ENCODE results near the gene HIGD2A.

The HIGD2A gene

GRCh38 chr5:176368726-176369125 is 19.8 kb upstream of the HIGD2A start:
- DNase-seq: no peak

GRCh38 chr5:176369934-176370711 is 18.4 kb upstream of the HIGD2A start:
- DNase-seq: no peak

- DNase-seq: peak in 3 of 56 donors; percentile 8 to 20 (median 10)
Measured at GRCh38 chr5:176371621-176372539, 16.7 kb upstream of the HIGD2A start.

- DNase-seq: peak in 1 of 56 donors; percentile 10
Measured at GRCh38 chr5:176373100-176373818, 15.3 kb upstream of the HIGD2A start.

GRCh38 chr5:176379881-176380280 is 8.7 kb upstream of the HIGD2A start:
- DNase-seq: no peak

- no peak for DNase-seq
Measured at GRCh38 chr5:176381423-176381822, 7.1 kb upstream of the HIGD2A start.

GRCh38 chr5:176381979-176382378 is 6.6 kb upstream of the HIGD2A start:
- no peak for DNase-seq

GRCh38 chr5:176382721-176383120 is 5.8 kb upstream of the HIGD2A start:
- DNase-seq: no peak

- DNase-seq: no peak
Measured at GRCh38 chr5:176383248-176383905, 5.2 kb upstream of the HIGD2A start.

GRCh38 chr5:176383961-176384360 is 4.6 kb upstream of the HIGD2A start:
- DNase-seq: no peak

- DNase-seq: no peak
Measured at GRCh38 chr5:176384366-176384930, 4.1 kb upstream of the HIGD2A start.

- no peak for DNase-seq
Measured at GRCh38 chr5:176384991-176385390, 3.6 kb upstream of the HIGD2A start.

- DNase-seq: no peak
Measured at GRCh38 chr5:176386491-176386890, 2.1 kb upstream of the HIGD2A start.

- DNase-seq: no peak
Measured at GRCh38 chr5:176387384-176387925, 1.1 kb upstream of the HIGD2A start.

- no peak for DNase-seq
Measured at GRCh38 chr5:176388003-176388443, 528 bp upstream of the HIGD2A start.

GRCh38 chr5:176389135-176390123 is 878 bp downstream of the HIGD2A start:
- no peak for DNase-seq

- no peak for DNase-seq
Measured at GRCh38 chr5:176391479-176391878, 2.9 kb downstream of the HIGD2A start.

- DNase-seq: no peak
Measured at GRCh38 chr5:176391999-176392398, 3.4 kb downstream of the HIGD2A start.

GRCh38 chr5:176392526-176392925 is 4.0 kb downstream of the HIGD2A start:
- no peak for DNase-seq

Data from nucleus accumbens (tissue), 56 donors.